ENCODE measurements around the gene RNASEL.

DNA sequence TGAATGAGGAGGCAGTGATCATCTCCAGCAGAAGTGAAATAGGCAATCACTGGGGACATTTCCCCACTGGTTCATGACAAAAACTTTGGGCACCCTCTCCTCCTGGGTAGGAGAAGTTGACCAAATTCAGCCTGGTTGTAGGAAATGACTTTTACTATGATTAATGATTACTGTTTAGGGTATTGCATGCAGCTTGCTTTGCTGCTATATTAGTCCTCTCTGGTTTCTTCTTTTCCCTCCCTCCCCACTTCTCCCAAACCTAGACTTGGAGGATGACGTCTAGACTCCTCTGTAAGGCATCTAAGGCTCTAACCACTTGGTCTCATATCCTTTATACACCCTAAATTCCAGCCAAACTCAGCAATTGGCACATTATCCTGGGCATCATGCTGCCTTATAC, 18.5 kb upstream of the RNASEL start:
- TF ChIP-seq, protein P1, sequence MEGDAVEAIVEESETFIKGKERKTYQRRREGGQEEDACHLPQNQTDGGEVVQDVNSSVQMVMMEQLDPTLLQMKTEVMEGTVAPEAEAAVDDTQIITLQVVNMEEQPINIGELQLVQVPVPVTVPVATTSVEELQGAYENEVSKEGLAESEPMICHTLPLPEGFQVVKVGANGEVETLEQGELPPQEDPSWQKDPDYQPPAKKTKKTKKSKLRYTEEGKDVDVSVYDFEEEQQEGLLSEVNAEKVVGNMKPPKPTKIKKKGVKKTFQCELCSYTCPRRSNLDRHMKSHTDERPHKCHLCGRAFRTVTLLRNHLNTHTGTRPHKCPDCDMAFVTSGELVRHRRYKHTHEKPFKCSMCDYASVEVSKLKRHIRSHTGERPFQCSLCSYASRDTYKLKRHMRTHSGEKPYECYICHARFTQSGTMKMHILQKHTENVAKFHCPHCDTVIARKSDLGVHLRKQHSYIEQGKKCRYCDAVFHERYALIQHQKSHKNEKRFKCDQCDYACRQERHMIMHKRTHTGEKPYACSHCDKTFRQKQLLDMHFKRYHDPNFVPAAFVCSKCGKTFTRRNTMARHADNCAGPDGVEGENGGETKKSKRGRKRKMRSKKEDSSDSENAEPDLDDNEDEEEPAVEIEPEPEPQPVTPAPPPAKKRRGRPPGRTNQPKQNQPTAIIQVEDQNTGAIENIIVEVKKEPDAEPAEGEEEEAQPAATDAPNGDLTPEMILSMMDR (IDR thresholded peaks at IDR 0.05; ENCODE audit: low read depth, low read length, poor library complexity, severe bottlenecking), result no peak
- TF ChIP-seq EZH2phosphoT487 (IDR thresholded peaks at IDR 0.05; ENCODE audit: borderline replicate concordance, low read length), result no peak

All from DOHH2 (cell line).